BJ (cell line): Measurements from ENCODE around the gene MRGPRG. TPM values are rescaled to one million over a fixed set of nuclear protein-coding genes. Genes with fewer than 3 reads are reported as not detected.

Experiments used
- CTCF ChIA-PET: fragments of 350-600 bp; formaldehyde crosslinking; extraction: SDS; loops from one replicate; lab custom pipeline; 2021; ENCODE audit warnings: antibody characterized with exemption, inconsistent platforms; lab: Yijun Ruan, JAX
- POLR2A ChIA-PET: fragments of 300-600 bp; sonication (Branson Sonifier 250); formaldehyde crosslinking; extraction: SDS; loops from one replicate; lab custom pipeline; 2021; ENCODE audit warnings: antibody characterized with exemption; lab: Charles Lee
- DNase-seq: peaks from one replicate; pipeline ENCODE4 v3.0.0-alpha.2; 2011; ENCODE audit warnings: low read depth
- H3K27me3 ChIP-seq: 2 replicates; pipeline ENCODE4 v1.6.0; 2011; ENCODE audit warnings: low read length; ENCODE audit not compliant: control insufficient read depth, insufficient read depth
- H3K36me3 ChIP-seq: 2 replicates; pipeline ENCODE4 v1.5.1; 2011; ENCODE audit warnings: low read length; ENCODE audit not compliant: control insufficient read depth, insufficient read depth
- H3K4me3 ChIP-seq: 2 replicates; pipeline ENCODE4 v1.5.1; 2011; ENCODE audit warnings: low read depth, mild to moderate bottlenecking, control low read depth, low read length
- CTCF ChIP-seq: IDR thresholded peaks from 2 replicates; pipeline ENCODE4 v1.5.1; 2011; ENCODE audit warnings: low read depth, mild to moderate bottlenecking, control low read depth, inconsistent platforms, low read length, moderate library complexity; ENCODE audit not compliant: insufficient read depth
- polyA plus RNA-seq: library from polyadenylated mRNA; depleted of rRNA; stranded (reverse); fragments of >200 nt; gene quantifications from 2 replicates; pipeline ENCODE4 v1.2.3, GENCODE V29; 2011

Gene MRGPRG
- polyA plus RNA-seq, 1 experiment, result not detected

DNA sequence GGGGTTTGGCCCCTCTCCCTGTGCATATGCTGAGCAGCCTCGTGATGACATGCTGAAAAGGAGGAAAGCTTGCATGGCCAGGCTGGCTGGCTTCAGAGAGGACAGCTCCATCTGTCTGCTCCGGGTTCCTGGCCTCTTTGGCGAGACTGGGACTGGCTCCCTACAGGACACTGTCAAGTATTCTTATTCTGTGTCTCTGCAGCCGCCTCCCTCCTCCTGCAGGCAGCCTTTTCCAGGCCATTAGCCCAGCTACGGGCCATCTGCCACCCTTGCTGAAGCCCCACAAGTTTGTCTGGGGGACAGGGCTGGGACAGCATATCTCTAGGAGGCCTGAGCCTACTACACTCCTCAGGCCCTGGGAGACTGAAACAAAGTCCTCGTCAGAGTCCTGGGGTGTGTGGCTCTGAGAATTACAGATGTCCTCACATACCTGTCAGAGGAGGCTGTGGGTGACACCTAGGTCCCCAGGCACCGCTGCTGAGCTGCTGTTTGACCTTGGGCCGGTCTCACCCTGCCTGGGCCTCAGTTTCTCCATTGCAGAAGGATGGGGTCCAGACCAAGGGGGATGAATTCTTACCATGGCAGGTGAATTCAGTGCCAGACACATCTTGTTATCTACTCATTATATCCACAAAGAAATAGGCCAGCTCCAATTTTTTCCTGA, 11.0 kb downstream of the MRGPRG start:
- POLR2A ChIA-PET, result no interaction called here
- DNase-seq, result no peak
- CTCF ChIA-PET, result interaction anchor here (1.0 to 1.9 kb wide), 4 partner anchors 10 to 24 kb away, joined by 3 to 5 read pairs (median 3); no protein-coding TSS in a partner anchor
- Histone ChIP-seq H3K36me3 (no peaks in the 10 kb centered on the region), H3K4me3 (no peak overlapping the region), H3K27me3 (peaks cover 21% of the 10 kb centered on the region)
- no peak for TF ChIP-seq CTCF

DNA sequence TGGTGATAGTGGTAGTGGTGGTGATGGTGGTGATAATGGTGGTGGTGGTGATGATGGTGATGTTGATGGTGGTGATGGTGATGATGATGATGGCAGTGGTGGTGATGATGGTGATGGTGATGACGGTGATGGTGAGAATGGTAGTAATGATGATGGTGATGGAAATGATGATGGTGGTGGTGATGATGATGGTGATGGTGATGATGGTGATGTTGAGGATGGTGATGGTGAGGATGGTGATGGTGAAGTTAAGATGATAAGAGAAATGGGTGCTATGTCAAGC, 11.8 kb downstream of the MRGPRG start:
- no peak for TF ChIP-seq CTCF
- Histone ChIP-seq H3K36me3 (no peaks in the 10 kb centered on the region), H3K4me3 (no peak overlapping the region), H3K27me3 (peaks cover 29% of the 10 kb centered on the region)
- ChIA-PET CTCF (interaction anchor here (1.4 to 1.9 kb wide), 2 partner anchors 14 to 17 kb away, joined by 3 to 5 read pairs; no protein-coding TSS in a partner anchor), POLR2A (no interaction called here)
- DNase-seq, result no peak

DNA sequence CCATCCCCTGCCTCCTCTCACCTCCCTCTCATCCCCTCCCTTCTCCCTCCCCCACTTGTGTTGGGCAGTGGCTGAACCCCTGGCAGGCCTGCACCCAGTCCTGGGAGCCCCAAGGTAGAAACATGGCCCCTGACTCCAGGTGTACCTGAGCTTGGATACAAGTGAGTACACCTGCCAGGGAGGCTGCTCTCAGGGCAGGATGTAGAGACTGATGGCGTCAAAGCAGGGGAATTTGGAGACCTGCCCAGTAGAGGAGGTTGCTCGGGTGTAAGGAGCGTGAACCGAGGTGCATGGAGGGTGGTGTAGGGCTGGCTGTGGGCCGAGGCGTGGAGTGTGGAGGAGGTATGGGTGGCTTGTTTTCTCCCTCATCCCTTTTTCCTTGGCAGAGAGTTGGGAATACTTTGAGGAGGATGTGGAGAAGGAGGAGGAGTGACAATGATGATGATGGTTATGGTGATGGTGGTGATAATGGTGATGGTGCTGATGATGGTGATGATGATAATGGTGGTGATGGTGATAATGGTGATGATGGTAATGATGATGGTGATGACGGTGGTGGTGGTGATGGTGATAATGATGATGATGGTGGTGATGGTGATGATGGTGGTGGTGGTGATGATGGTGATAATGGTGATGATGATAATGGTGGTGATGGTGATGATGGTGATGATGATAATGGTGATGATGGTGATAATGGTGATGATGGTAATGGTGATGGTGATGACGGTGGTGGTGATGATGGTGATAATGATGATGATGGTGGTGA, 12.3 kb downstream of the MRGPRG start:
- POLR2A ChIA-PET, result no interaction called here
- DNase-seq, result no peak
- no peak overlapping the region for H3K4me3 ChIP-seq
- TF ChIP-seq CTCF, result no peak
- CTCF ChIA-PET, result interaction anchor here (1.3 kb wide), 1 partner anchor 11 kb away, joined by 4 read pairs; no protein-coding TSS in a partner anchor
- no peaks in the 10 kb centered on the region for H3K36me3 ChIP-seq
- peaks cover 33% of the 10 kb centered on the region for H3K27me3 ChIP-seq

GRCh38 chr11:3205261-3206155, 13.1 kb downstream of the MRGPRG start:
- CTCF ChIA-PET, result interaction anchor here (1.3 to 1.7 kb wide), 2 partner anchors 10 to 168 kb away, joined by 4 read pairs; no protein-coding TSS in a partner anchor
- no peak overlapping the region for H3K4me3 ChIP-seq

More at GRCh38 chr11:3205261-3206155, 13.1 kb downstream of the MRGPRG start:
- Histone ChIP-seq H3K36me3 (no peaks in the 10 kb centered on the region), H3K27me3 (peaks cover 37% of the 10 kb centered on the region)
- TF ChIP-seq CTCF, result no peak
- POLR2A ChIA-PET, result no interaction called here
- DNase-seq, result no peak
